Measurements from ENCODE around the gene VPREB3.

Gene VPREB3

DNA sequence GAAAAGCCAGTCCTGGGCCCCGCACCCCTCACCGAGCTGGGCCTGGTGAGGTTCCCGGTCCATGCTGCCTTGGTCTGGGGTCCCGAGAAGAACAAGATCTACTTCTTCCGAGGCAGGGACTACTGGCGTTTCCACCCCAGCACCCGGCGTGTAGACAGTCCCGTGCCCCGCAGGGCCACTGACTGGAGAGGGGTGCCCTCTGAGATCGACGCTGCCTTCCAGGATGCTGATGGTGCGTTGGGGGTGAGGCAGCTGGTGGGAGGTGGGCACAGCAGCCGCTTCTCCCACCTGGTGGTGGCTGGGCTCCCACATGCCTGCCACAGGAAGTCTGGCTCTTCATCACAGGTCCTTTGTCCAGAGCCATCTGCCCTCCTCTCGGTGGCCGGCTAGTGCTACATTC, 28.0 kb upstream of the VPREB3 start:
- no peak for DNase-seq

DNA sequence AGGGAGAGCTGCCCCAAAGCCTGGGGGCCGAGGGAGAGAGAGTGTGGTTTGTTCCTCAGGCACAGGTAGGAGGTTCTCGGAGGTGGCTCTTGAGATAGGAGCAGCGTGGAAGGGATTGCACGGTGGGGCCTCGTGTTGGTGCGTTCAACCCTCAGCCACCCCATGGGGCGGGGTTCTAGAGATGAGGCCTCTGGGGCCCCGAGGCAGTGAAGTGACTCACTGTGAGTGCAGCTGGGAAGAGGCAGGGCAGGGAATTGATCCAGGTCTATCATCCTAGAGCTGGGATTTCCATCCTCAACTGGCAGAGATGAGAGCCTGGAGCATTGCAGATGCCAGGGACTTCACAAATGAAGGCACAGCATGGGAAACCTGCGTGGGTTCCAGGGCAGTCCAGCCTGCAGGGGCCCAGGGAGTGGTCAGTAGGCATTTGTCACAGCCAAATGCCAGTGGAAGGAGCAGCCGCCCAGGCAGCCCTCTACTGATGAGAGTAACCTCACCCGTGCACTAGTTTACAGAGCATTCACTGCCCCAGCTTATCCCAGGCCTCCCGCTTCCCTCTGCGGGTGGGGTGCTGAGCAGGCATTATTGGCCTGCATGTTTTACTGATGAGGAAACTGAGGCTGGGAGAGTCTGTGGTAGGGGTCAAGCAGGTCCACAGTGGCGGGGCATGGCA, 27.4 kb upstream of the VPREB3 start:
- no peak for DNase-seq

DNA sequence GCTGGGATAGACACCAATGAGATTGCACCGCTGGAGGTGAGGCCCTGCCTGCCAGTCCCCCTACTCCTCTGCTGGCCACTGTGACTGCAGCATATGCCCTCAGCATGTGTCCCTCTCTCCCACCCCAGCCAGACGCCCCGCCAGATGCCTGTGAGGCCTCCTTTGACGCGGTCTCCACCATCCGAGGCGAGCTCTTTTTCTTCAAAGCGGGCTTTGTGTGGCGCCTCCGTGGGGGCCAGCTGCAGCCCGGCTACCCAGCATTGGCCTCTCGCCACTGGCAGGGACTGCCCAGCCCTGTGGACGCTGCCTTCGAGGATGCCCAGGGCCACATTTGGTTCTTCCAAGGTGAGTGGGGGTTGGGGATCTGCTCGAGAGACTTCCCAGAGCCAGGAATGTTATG, 26.8 kb upstream of the VPREB3 start:
- no peak for DNase-seq

DNA sequence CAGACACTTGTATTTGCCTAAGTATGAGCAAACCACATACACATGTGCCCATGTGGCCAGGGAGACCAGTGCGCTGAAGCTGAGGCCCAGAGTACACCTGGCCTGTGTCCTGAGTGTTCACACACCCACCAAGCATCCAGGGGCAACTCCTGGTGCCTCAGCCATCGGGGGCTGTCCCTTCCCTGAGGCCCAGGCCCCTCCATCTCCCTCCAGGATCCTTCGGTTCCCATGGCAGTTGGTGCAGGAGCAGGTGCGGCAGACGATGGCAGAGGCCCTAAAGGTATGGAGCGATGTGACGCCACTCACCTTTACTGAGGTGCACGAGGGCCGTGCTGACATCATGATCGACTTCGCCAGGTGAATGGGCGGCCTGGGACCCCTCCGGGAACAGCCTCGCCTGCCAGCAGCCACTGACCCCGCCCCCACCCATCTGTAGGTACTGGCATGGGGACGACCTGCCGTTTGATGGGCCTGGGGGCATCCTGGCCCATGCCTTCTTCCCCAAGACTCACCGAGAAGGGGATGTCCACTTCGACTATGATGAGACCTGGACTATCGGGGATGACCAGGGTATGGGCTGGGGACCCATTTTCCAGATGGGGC, 26.0 kb upstream of the VPREB3 start:
- no peak for DNase-seq

DNA sequence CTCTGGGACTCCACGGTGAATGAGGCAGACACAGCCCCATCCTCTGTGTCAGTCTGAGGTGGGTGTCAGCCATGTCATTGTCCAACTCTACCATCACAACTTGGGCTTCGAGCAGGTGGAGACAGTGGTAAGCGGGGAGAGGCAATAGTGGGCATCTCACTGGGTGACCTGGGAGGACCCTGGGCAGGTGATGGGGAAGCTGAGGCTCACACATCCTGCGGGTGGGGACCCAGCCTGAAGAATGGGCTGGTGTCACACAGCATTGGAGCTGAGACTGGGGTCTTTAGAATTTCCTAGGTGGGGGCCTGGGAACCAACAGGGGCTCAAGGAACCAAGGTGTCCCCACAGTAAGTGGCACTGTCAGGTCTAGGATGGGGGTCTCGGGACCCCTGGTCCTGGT, 25.5 kb upstream of the VPREB3 start:
- DNase-seq, result no peak

DNA sequence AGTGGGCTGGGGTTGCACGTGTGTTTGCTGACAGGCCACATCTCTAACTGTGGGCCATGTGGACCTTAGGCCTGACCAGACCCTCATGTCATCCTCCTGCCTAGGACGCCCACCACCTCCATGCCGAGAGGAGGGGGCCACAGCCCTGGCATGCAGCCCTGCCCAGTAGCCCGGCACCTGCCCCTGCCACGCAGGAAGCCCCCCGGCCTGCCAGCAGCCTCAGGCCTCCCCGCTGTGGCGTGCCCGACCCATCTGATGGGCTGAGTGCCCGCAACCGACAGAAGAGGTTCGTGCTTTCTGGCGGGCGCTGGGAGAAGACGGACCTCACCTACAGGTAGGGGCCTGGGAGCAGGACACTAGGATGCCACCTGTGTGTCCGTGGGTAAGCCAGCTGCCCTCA, 24.9 kb upstream of the VPREB3 start:
- no peak for DNase-seq

DNA sequence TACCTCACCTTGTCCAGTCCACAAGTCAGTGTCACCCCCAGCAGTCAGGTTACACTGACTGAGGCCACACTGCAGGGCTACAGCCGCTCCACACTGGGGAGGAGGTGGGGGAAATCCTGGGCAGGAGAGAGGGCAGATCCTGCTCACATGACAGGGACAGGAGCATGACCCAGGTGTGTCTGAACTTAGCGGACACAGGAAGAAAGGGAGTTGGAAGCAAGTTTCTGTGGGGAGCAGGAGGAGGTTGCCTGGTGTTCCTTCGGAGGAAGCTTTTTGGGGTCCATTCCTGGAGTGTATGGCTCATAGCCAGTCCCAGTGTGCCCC, 24.3 kb upstream of the VPREB3 start:
- DNase-seq, result no peak

DNA sequence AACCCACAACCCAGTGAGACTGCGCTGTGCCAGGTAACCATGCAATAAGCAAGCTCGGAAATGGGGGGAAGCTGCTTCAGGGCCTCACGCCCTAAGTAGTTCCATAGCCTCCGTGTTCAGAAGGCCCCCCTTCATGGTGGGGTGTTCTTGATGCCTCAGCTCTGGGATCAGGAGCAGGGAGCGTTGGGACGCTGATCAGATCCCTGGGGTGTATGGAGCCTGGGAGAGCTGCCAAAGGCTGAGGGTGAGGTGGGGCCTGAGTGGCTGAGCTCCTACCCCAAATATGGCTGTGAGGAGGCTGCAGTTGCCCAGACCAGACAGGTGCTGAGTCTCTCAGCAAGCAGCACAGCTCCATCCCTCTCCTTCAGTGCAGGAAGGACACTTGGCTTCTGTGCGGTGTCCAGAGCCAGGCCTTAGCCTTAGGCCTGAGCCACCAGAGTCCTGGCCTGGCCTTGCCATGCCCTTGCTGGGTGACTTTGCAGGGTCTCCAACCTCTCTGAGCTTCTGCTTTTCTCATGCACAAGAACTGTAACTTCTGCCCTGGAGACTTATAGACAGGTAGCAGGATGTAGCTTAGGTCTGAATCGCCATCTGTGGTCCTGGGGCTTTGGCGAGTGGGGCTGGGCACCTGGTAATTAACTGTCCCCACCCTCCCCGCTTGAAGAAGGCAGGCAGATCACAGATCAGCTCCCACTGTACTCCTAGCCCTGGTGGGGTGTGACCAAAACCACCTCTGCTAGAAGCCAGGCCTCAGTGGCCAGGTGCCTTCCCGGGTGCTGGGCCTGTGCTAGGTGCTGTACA, 23.8 kb upstream of the VPREB3 start:
- DNase-seq, result no peak

DNA sequence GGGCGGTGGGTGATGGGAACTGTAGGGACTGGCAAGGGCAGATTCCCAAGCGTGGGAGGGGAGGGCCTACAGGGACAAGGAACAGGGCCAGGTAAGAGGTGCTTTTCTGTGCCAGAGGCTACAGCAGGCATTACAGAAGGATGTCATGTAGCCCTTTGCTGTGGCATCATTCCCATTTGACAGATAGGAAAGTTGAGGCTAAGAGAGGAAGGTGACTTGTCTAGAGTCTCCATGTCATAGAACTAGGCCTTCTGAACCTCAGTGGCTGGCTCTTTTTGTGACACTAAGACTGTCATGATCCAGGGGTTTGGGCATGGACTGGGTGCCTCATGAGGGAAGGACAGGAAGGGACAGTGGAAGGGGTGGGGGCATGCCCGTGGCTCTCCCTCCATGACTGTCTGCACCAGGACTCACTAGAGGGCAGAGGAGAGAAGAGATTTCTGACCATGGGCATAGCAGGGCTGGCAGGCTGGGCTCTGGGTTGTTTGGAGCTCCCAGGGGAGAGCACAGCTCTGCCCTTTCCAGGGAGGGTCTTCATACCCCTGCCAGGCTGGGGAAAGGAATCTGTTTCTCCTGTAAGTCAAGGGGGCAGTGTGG, 21.7 kb upstream of the VPREB3 start:
- no peak for DNase-seq

DNA sequence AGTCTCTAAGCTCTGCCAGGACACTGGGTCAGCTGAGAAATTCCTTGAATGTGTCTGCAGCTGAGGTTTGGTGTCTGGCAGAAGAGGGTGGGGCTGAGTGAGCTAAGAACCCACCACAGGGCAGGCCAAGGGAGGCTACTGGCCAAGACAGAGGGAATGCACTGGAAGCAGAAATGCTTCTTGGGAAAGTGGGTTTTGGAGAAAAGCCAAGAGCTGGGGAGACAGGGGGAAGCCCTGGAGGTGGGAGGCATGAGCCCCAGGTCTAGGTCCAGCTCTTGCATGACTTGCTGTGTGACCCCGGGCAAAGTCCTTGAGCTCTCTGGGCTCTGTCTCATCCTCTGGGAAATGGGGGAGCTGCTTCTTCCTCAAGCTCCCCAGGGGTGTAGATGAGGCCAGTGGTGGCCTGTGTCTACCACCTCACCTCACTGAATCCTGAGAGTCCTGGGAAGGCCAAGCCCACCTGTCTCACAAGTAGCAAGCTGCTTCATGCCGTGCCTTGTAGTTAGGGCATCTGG, 20.8 kb upstream of the VPREB3 start:
- DNase-seq, result no peak

DNA sequence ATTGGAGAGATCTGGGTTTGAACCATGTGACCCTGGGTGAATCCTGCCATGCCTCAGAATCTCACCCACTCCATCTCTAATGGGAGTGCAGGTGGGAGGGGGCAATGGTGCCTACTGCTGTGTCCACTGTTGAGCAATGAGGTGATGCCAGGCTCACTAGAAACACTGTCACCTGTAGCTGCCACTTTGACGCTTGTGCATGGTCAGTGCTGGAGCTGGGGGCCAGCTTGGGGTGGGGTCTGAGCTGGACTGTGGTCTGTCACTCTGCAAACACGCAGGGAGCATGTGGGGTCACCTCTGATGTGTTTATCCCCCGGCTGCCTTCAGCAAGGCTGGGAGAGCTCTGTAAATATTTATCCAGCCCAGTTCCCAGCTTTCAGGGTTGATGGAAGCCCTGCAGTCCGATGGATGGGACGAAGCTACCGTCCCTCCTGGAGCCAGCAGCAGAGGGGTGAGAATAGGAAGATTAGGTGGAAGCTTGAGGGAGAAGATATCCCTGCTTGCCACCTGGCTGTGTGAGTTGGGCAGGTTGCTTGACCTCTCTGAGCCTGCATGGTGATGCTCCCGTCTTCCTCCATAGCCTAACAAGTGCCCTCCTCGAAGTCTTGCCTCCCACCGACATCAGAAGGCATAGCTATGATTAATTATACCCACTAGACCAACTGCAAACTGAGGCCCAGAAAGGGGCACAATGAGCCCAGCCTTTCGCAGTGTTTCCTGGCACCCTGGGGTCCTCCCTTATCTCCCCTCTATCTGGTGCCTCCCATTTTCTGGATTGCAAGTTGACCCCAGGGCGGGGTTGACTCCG, 20.1 kb upstream of the VPREB3 start:
- DNase-seq, result no peak

DNA sequence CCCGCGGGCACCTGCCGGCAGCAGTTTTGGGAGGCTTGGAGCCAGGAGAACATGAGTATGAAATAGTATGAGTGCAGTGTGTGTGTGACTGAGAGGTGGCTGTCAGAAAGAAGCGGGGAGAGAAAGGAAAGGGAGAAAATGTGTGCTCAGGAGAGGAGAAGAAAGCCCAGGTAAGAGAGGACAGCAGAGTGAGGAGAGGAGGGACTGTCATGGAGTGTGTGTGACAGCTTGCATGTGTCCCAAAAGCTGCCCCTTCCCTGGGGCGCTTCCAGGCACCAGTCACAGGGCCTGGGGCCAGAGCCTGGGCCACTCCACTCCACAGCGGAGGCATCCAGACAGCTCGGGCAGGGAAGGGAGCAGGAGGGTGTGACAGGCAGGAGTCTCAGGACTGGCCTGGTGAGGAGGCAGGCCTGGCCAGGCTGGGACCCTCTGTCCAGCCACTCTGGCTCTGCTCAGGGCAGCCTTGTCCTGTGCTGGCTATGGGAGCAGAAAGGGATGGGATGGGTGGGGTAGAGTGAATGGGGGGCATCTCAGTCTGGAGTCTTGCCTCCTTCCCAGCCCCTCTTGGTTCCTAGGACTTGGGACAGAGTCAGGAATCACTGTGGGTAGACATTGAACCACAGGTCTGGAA, 19.4 kb upstream of the VPREB3 start:
- no peak for DNase-seq

DNA sequence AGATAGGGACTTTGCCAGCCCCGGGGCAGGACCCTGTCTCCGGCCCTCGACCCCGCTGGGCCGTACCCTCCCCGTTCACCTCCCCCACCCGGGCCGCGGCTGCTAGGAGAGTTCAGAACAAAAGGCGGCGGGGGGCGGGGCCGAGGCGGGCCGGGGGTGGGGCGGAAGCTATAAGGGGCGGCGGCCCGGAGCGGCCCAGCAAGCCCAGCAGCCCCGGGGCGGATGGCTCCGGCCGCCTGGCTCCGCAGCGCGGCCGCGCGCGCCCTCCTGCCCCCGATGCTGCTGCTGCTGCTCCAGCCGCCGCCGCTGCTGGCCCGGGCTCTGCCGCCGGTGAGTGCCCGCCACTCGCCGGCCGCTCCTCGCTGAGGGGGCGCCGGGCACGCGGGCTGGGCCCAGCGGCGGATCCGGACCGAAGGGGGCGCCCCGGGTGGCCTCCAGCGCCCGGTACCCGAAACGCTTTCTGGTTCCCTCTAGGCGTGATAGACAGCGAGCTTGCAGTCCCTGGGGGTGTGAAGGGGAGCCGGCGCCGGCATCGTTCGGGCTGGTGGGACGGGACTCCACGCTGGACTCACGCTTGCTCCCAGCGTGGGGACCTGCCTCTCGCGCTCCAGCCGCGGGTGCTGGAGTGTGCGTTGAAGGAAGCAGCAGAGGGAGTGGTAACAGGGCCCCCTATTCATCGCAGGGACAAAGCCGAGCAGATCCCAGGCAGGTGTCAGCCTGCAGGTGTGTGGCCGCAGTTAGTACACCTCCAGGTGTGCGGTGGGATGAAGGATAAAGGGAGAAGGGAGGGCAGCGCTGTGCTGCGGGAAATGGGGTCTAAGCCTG, 18.6 kb upstream of the VPREB3 start, which contains the start of gene MMP11:
Gene MMP11, plus strand, starts transcription at position 201 of the 825 bp plus-strand sequence. Its CDS starts 22 bp downstream, at position 223.
- DNase-seq, result peak in 1 of 2 donors; percentile 27

DNA sequence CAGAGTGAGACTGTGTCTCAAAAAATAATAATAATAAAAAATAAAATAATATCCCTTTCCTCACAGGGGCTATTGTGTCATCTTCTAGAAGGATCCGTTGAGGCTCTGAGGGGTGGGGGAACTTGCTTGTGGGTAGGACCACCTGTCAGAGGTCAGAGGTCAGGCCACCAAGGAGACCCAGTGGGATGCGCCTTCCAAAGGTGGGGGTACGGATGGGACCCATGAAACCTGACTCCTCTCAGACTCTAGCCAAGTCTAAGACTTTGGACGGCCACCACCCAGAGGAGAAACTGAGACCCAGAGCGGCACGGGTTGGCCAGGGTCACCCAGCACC, 18.1 kb upstream of the VPREB3 start:
- no peak for DNase-seq

DNA sequence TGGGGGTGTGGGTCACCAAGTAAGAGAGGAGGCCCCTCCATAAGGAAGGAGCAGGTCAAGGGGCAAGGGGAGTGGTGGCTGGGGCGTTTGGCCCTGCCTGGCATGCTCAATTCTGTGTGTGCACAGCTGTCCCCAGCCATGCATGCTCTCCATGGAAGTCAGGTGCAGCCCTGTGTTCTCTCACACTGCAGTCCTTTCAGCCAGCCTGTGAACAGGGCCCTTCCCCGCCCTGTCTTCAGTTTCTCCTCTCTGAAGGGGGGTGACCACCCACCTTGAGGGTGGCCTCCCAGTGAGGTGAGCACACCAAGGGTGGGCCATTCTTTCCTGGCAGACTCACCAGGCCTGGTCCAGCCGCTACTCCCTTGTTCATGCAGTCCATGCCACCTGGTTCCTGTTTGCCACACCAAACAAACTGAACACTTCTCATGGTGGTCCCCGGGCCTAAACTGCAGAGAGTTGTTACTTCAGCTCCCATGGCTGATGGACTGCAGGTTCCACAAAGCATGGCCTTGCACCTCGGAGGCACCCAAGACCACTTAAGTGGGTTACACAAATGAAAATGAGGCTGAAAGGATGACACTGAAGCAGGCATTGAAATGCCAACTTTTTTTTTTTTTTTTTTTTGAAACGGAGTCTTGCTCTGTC, 15.2 kb upstream of the VPREB3 start:
- DNase-seq, result no peak

DNA sequence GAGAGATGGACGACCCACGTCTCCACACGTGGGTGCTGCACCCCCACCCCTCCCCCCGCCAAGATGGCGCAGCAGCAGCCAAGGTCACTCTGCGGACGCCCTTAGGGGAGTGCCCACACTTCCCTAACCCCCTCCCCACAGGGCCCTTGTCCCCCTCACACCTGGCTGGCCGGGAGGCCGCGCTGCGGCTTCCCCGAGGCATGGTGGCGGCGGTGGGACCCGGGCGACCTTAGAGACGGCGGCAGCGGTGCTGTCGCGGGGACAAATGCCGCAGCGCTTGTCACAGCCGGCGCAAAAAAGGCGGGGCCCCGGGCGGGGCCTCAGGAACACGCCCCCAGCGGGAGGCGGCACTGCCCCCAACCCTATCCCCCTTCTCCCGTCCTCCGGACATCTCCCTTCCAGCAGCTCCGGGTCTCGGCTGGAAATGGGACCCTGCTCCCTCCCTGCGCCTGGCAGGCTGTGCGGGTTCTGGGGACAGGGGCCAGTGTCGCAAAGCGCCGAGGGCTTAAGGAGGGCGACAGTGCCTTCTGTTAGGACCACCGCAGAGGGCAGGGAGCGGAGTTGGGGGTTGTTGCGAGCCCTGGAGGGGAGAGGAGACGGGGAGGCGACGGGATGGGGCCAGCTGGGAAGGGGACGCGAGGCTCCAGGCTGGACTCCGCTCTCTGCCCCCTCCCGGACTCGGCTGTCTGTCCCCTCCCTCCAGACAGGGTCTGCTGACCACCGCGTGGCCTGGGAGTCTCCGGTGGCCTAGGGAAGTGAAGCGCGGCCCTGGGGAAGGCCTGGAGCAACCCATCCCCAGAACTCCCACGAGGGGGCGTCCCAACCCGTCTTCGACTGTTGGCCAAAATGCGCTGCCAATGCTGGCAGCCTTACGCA, 13.7 kb upstream of the VPREB3 start, which contains the start of gene CHCHD10:
Gene CHCHD10, minus strand, starts transcription at position 300 of the 876 bp plus-strand sequence. Its CDS starts 98 bp downstream, at position 202.
- DNase-seq, result peak; percentile 89 to 94

DNA sequence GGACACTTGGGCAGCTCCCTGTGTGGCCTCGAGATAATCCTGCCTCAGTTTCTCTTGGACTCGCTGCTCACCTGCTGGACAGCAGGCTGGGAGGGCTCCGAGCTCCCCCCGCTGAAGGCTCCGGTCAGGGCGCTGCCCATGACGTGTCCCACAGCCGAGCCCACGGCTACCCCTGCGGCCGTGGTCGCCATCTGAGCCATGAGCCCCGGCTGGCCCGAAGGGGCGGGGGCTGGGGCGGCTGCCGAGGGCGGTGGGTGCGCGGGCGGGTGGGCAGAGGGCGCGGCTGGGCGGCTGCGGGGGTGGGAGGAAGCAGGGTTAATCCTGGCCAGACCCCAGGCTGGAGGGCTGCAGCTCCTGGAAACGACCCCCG, 13.1 kb upstream of the VPREB3 start:
- DNase-seq, result no peak

DNA sequence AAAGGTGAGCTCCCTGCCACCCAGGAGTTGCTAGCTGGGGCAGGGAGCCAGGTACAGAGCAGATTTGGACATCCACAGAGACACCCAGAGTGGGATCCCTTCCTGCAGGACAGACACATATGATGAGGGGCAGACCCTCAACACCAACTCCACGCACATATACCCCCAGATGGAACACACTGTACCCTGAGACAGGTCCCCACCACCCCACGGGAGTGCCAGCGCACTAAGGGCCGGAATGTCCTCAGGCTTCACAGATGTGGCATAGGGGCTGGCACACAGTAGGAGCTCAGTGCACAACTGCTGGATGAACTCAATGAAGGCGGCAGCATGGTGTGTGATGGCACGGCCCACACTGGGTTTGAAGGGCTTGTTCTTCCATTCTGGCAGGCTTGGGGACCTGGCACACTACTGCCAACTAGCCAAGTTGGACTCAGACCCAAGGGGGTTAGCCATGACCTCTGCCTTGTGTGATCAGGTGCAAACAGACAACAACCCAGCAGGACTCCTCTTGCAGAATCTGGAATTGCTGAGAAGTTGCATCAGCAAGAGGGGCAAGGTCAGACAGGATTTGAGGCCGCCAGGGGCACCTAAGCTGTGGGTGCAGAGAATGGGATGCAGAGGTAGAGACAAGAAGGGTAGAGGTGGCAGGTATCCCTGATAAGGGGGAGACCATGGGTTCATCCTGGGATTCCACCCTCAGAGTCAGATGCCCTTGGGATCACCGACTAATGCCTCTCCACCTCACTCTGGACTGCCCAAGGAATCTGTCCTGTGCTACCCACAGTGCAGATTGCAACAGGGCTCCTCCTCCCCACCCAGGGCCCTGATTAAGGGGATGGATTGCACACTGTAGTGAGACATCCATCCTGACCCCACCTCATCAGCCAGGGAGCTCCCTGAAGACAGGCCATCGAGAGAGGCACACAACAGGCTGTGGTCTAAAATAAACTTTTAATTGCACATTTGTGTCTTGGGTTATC, 11.0 kb upstream of the VPREB3 start:
- no peak for DNase-seq

All from inflammatory macrophage (primary cell).